ENCODE results near the gene MTREX.

MTREX gene

DNA sequence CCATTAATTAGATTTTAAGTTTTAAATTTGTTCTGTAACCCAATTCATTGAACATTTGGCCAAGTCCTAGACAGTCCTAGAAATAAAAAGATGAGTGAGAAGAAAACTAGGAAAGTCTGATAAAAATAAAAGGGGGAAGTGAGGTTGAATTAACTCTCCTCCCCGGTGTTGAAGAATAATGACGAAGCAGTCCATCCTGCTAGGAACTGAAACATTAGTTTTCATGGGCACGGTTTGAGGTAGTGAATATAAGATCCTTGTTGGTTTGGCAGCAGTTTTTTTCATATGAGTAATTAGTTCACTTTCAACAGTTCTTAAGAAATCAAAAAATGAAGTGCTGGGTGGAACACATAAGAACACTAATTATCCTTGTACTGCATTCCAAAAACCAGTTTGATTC, 103.1 kb downstream of the MTREX start:
- Histone ChIP-seq H3K27me3 (replicated peaks; ENCODE audit: control insufficient read depth, insufficient read depth, low read length) (no peaks in the 10 kb centered on the region), H3K36me3 (ENCODE audit: control insufficient read depth, insufficient read depth, low read length, severe bottlenecking) (peaks cover 32% of the 10 kb centered on the region), H3K4me1 (ENCODE audit: control insufficient read depth, insufficient read depth, low read length) (peaks cover 23% of the 10 kb centered on the region), H3K9ac (ENCODE audit: low read length) (no peak overlapping the region), H3K9me3 (ENCODE audit: control insufficient read depth, low read length) (no peaks in the 10 kb centered on the region), H3K4me3 (ENCODE audit: low read length) (no peak overlapping the region)
- no peak for DNase-seq (ENCODE audit: low read depth)

GRCh38 chr5:55411876-55412275, 104.1 kb downstream of the MTREX start:
- Histone ChIP-seq H3K9me3 (ENCODE audit: control insufficient read depth, low read length) (no peaks in the 10 kb centered on the region), H3K36me3 (ENCODE audit: control insufficient read depth, insufficient read depth, low read length, severe bottlenecking) (peaks cover 29% of the 10 kb centered on the region), H3K4me1 (ENCODE audit: control insufficient read depth, insufficient read depth, low read length) (peaks cover 33% of the 10 kb centered on the region), H3K27me3 (replicated peaks; ENCODE audit: control insufficient read depth, insufficient read depth, low read length) (no peaks in the 10 kb centered on the region), H3K4me3 (ENCODE audit: low read length) (no peak overlapping the region), H3K9ac (ENCODE audit: low read length) (no peak overlapping the region)
- no peak for DNase-seq (ENCODE audit: low read depth)

- Histone ChIP-seq H3K9me3 (ENCODE audit: control insufficient read depth, low read length) (no peaks in the 10 kb centered on the region), H3K4me3 (ENCODE audit: low read length) (no peak overlapping the region), H3K9ac (ENCODE audit: low read length) (no peak overlapping the region), H3K27me3 (replicated peaks; ENCODE audit: control insufficient read depth, insufficient read depth, low read length) (no peaks in the 10 kb centered on the region), H3K36me3 (ENCODE audit: control insufficient read depth, insufficient read depth, low read length, severe bottlenecking) (peaks cover 36% of the 10 kb centered on the region), H3K4me1 (ENCODE audit: control insufficient read depth, insufficient read depth, low read length) (peaks cover 34% of the 10 kb centered on the region)
- no peak for DNase-seq (ENCODE audit: low read depth)
Measured at GRCh38 chr5:55413644-55414043, 105.9 kb downstream of the MTREX start.

GRCh38 chr5:55415071-55415470, 107.3 kb downstream of the MTREX start:
- no peak overlapping the region for H3K9ac ChIP-seq (ENCODE audit: low read length)
- H3K36me3 ChIP-seq (ENCODE audit: control insufficient read depth, insufficient read depth, low read length, severe bottlenecking) = peaks cover 36% of the 10 kb centered on the region
- H3K4me1 ChIP-seq (ENCODE audit: control insufficient read depth, insufficient read depth, low read length) = peaks cover 48% of the 10 kb centered on the region
- DNase-seq (ENCODE audit: low read depth) = no peak
- H3K4me3 ChIP-seq (ENCODE audit: low read length) = no peak overlapping the region
- H3K9me3 ChIP-seq (ENCODE audit: control insufficient read depth, low read length) = no peaks in the 10 kb centered on the region
- H3K27me3 ChIP-seq (replicated peaks; ENCODE audit: control insufficient read depth, insufficient read depth, low read length) = no peaks in the 10 kb centered on the region

DNA sequence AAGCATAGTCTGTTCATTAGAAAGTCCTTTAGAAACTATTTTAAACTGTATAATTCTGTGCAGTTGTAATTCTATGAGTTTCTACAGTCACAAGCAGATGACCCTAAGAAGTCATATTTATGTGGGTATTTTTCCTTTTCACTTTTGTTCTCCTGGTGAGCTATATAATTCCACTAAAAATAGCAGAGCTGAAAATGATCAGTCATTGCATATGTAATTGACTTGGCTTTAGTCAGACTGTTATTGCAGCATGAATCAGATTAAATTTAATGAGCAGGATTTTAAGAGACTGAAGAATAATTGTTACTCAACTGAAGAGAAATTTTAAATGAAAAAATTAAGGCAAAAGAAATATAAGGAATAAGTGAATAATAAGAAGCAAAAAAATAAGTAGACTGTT, 108.5 kb downstream of the MTREX start:
- Histone ChIP-seq H3K27me3 (replicated peaks; ENCODE audit: control insufficient read depth, insufficient read depth, low read length) (no peaks in the 10 kb centered on the region), H3K36me3 (ENCODE audit: control insufficient read depth, insufficient read depth, low read length, severe bottlenecking) (peaks cover 28% of the 10 kb centered on the region), H3K9me3 (ENCODE audit: control insufficient read depth, low read length) (no peaks in the 10 kb centered on the region), H3K4me3 (ENCODE audit: low read length) (no peak overlapping the region), H3K9ac (ENCODE audit: low read length) (peak overlapping the region; percentile 9), H3K4me1 (ENCODE audit: control insufficient read depth, insufficient read depth, low read length) (peaks cover 61% of the 10 kb centered on the region)
- peak; percentile 59 for DNase-seq (ENCODE audit: low read depth)

DNA sequence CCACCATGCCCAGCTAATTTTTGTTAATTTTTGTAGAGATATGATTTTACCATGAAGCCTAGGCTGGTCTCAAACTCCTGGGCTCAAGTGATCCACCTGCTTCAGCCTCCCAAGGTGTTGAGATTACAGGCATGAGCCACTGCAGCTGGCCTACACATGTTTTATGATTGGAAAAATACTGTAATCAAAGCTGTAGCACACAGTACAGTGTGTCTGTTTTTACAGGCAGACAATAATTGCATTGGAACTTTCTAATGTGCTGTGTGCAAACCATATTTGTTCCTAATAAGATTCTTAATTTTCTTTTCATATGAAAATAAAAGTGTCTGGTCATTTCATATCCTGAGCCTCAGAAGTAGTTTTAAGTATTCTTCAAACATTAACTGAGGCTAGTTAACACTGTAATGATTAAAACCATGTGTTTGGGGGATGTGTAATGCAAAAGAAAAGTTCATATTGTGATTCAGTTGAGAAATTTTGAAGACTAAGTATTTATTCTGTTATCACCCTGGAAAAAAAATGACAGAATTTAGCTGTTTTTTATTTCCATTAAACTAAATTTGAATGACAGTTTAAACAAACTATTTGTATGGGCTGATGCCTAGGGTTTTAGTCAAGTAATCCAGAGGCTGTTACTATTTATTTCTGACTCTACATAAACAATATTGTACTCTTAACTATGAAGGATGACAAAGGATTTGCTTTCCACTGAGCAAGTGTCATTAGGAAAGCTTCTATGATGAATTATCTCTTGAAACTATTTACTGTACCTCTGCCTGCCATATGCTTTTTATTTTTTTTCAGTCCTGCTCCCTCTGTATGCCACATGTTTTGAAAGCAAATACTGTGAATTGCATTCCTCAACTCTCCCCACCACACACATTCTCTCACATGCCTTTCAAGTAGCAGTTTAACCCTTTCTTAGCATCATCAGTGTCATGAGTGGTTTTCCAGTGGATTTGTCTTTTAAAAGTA, 111.5 kb downstream of the MTREX start:
- H3K4me1 ChIP-seq (ENCODE audit: control insufficient read depth, insufficient read depth, low read length) = peaks cover 74% of the 10 kb centered on the region
- DNase-seq (ENCODE audit: low read depth) = peak; percentile 62
- H3K4me3 ChIP-seq (ENCODE audit: low read length) = no peak overlapping the region
- H3K9me3 ChIP-seq (ENCODE audit: control insufficient read depth, low read length) = no peaks in the 10 kb centered on the region
- peak overlapping the region; percentile 67 for H3K9ac ChIP-seq (ENCODE audit: low read length)
- no peaks in the 10 kb centered on the region for H3K27me3 ChIP-seq (replicated peaks; ENCODE audit: control insufficient read depth, insufficient read depth, low read length)
- peaks cover 39% of the 10 kb centered on the region for H3K36me3 ChIP-seq (ENCODE audit: control insufficient read depth, insufficient read depth, low read length, severe bottlenecking)

DNA sequence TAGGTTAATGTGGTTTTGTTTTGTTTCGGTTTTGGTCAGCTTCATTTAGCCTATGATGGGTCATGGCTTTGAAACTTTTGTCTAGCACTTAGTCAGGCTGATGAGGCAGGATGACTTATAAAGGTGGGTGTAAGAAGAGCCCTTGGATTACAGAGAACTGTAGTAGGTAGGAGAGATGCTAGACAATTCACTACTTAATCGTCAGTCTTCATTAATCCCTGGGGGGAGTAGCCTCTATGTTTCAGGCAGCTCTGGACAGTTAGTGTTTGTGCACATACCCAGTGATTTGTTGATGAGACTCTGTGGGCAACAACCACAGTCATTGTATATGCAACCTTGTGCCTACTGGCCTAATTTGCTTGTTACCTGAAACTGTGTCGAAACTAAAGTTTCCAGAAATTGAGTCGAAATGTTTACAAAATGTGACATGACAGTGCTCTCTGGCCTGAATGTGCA, 113.3 kb downstream of the MTREX start:
- Histone ChIP-seq H3K9ac (ENCODE audit: low read length) (peak overlapping the region; percentile 44), H3K36me3 (ENCODE audit: control insufficient read depth, insufficient read depth, low read length, severe bottlenecking) (peaks cover 57% of the 10 kb centered on the region), H3K9me3 (ENCODE audit: control insufficient read depth, low read length) (no peaks in the 10 kb centered on the region), H3K27me3 (replicated peaks; ENCODE audit: control insufficient read depth, insufficient read depth, low read length) (no peaks in the 10 kb centered on the region), H3K4me3 (ENCODE audit: low read length) (no peak overlapping the region), H3K4me1 (ENCODE audit: control insufficient read depth, insufficient read depth, low read length) (peaks cover 61% of the 10 kb centered on the region)
- DNase-seq (ENCODE audit: low read depth) = no peak

- no peaks in the 10 kb centered on the region for H3K9me3 ChIP-seq (ENCODE audit: control insufficient read depth, low read length)
- no peak for DNase-seq (ENCODE audit: low read depth)
- H3K36me3 ChIP-seq (ENCODE audit: control insufficient read depth, insufficient read depth, low read length, severe bottlenecking) = peaks cover 77% of the 10 kb centered on the region
Measured at GRCh38 chr5:55426455-55426854, 118.7 kb downstream of the MTREX start.

GRCh38 chr5:55427157-55427556, 119.4 kb downstream of the MTREX start:
- no peak overlapping the region for H3K9ac ChIP-seq (ENCODE audit: low read length)
- no peak overlapping the region for H3K4me3 ChIP-seq (ENCODE audit: low read length)
- peaks cover 17% of the 10 kb centered on the region for H3K4me1 ChIP-seq (ENCODE audit: control insufficient read depth, insufficient read depth, low read length)
- DNase-seq (ENCODE audit: low read depth) = peak; percentile 57
- H3K27me3 ChIP-seq (replicated peaks; ENCODE audit: control insufficient read depth, insufficient read depth, low read length) = no peaks in the 10 kb centered on the region
- H3K9me3 ChIP-seq (ENCODE audit: control insufficient read depth, low read length) = no peaks in the 10 kb centered on the region
- H3K36me3 ChIP-seq (ENCODE audit: control insufficient read depth, insufficient read depth, low read length, severe bottlenecking) = peaks cover 74% of the 10 kb centered on the region

More at GRCh38 chr5:55426455-55426854, 118.7 kb downstream of the MTREX start:
- Histone ChIP-seq H3K9ac (ENCODE audit: low read length) (no peak overlapping the region), H3K4me3 (ENCODE audit: low read length) (no peak overlapping the region), H3K4me1 (ENCODE audit: control insufficient read depth, insufficient read depth, low read length) (peaks cover 21% of the 10 kb centered on the region), H3K27me3 (replicated peaks; ENCODE audit: control insufficient read depth, insufficient read depth, low read length) (no peaks in the 10 kb centered on the region)

- Histone ChIP-seq H3K9me3 (ENCODE audit: control insufficient read depth, low read length) (no peaks in the 10 kb centered on the region), H3K27me3 (replicated peaks; ENCODE audit: control insufficient read depth, insufficient read depth, low read length) (no peaks in the 10 kb centered on the region), H3K4me1 (ENCODE audit: control insufficient read depth, insufficient read depth, low read length) (peaks cover 9% of the 10 kb centered on the region), H3K4me3 (ENCODE audit: low read length) (no peak overlapping the region), H3K9ac (ENCODE audit: low read length) (no peak overlapping the region), H3K36me3 (ENCODE audit: control insufficient read depth, insufficient read depth, low read length, severe bottlenecking) (peaks cover 59% of the 10 kb centered on the region)
- DNase-seq (ENCODE audit: low read depth) = no peak
Measured at GRCh38 chr5:55429221-55429612, 121.4 kb downstream of the MTREX start.

GRCh38 chr5:55429613-55430253, 121.9 kb downstream of the MTREX start:
- no peaks in the 10 kb centered on the region for H3K27me3 ChIP-seq (replicated peaks; ENCODE audit: control insufficient read depth, insufficient read depth, low read length)
- DNase-seq (ENCODE audit: low read depth) = no peak
- peaks cover 9% of the 10 kb centered on the region for H3K4me1 ChIP-seq (ENCODE audit: control insufficient read depth, insufficient read depth, low read length)
- H3K4me3 ChIP-seq (ENCODE audit: low read length) = no peak overlapping the region
- peaks cover 54% of the 10 kb centered on the region for H3K36me3 ChIP-seq (ENCODE audit: control insufficient read depth, insufficient read depth, low read length, severe bottlenecking)
- no peaks in the 10 kb centered on the region for H3K9me3 ChIP-seq (ENCODE audit: control insufficient read depth, low read length)
- H3K9ac ChIP-seq (ENCODE audit: low read length) = no peak overlapping the region
